HG02885 (cell line): ENCODE data around the gene RBP7.

ENCODE experiments used
- ATAC-seq: cut with Tn5 transposase; IDR thresholded peaks from one replicate; pipeline ENCODE4 v1.9.1; 2021; ENCODE audit warnings: mild to moderate bottlenecking; ENCODE audit not compliant: unreplicated experiment, poor library complexity

RBP7 gene

DNA sequence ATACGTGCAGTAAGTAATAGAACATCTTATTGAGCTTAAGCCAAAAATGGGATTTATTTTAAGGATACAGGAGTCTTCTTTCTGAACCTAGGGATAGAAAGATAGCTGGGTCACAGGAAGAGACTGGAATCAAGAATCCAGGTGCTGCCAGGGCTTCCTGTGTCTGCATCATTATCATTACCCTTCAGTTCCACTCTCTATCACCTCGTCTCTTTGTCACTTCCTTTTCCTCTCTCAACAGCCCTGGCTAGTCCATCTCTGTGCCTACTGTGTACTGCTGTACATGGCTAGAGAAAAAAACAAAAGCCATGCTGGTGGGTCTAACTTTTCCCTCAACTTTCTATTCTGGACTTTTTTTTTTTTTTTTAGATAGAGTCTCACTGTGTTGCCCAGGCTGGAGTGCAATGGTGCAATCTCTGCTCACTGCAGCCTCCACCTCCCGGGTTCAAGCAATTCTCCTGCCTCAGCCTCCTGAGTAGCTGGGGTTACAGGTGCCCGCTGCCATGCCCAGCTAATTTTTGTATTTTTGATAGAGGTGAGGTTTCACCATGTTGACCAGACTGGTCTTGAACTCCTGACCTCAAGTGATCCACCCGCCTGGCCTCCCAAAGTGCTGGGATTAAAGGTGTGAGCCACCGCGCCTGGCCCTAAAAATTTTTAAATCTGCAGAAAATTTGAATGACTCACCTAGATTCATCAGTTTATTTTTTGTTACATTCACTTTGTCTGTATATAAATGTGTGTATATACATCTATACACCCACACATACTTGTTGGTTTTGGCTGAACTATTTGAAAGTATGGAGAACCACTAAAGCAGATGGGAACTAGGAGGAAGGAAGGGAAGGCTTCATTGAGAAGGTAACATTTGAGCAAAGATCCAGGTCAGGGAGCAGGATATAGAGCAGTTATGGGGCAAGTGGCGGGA is 67.7 kb downstream of the RBP7 start:
- ATAC-seq: no peak

DNA sequence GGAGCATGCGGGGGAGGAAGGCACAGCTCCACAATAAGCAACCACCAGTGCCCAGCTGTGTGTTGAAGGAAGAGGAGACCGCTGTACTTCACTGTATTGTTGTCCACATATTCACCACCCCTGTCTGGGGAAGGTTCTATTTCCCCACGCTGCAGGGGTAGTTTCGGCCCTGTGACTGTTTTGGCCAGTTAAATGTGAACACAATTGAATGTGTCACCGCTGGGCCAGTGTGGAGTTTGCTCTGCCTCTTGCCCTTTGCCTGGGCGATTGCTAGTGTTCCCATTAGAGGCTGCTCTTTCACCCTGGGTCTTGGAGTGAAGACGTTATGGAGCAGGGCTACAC is 68.3 kb downstream of the RBP7 start:
- ATAC-seq: no peak
